ENCODE results near the gene DNPH1. TPM values are rescaled to one million over a fixed set of nuclear protein-coding genes. Genes with fewer than 3 reads are reported as not detected.
A peak's percentile ranks its signal among the peaks of the same experiment; 100 is the strongest.

The DNPH1 gene
- total and polyA plus RNA-seq, 2 experiments from 2014 or later, result 124 to 136 TPM

GRCh38 chr6:43213431-43213830 is 15.8 kb downstream of the DNPH1 start:
- 93% methylated on average over 9 of the region's 11 CpGs for WGBS (ENCODE audit: low lambda C conversion rate, missing lambda C conversion rate)
- DNase-seq (ENCODE audit: low spot score), result no peak
- Histone ChIP-seq H3K4me3 (no peak overlapping the region), H4K20me1 (ENCODE audit: insufficient read depth, poor library complexity, severe bottlenecking) (no peaks in the 10 kb centered on the region), H3K27ac (no peak overlapping the region), H3K79me2 (no peaks in the 10 kb centered on the region), H3K9me2 (replicated peaks; ENCODE audit: insufficient read depth) (no peaks in the 10 kb centered on the region), H3K36me3 (replicated peaks; ENCODE audit: insufficient read depth, low read depth) (no peaks in the 10 kb centered on the region), H3K9me3 (ENCODE audit: low read depth) (no peaks in the 10 kb centered on the region), H3K4me2 (no peak overlapping the region), H2AFZ (no peak overlapping the region), H3K4me1 (ENCODE audit: insufficient read depth) (no peaks in the 10 kb centered on the region), H3K27me3 (no peaks in the 10 kb centered on the region)
- TF ChIP-seq EZH2 (IDR thresholded peaks at IDR 0.05; ENCODE audit: borderline replicate concordance) (no peak), CTCF (IDR thresholded peaks at IDR 0.05; ENCODE audit: poor library complexity) (no peak), EZH2phosphoT487 (IDR thresholded peaks at IDR 0.05; ENCODE audit: low read depth, severe bottlenecking, unreplicated experiment) (no peak)

GRCh38 chr6:43211955-43212354 is 17.3 kb downstream of the DNPH1 start:
- Histone ChIP-seq H3K9me2 (replicated peaks; ENCODE audit: insufficient read depth) (no peaks in the 10 kb centered on the region), H4K20me1 (ENCODE audit: insufficient read depth, poor library complexity, severe bottlenecking) (no peaks in the 10 kb centered on the region), H3K36me3 (replicated peaks; ENCODE audit: insufficient read depth, low read depth) (no peaks in the 10 kb centered on the region), H3K79me2 (no peaks in the 10 kb centered on the region), H3K4me1 (ENCODE audit: insufficient read depth) (no peaks in the 10 kb centered on the region), H3K9me3 (ENCODE audit: low read depth) (no peaks in the 10 kb centered on the region), H3K27me3 (no peaks in the 10 kb centered on the region), H2AFZ (no peak overlapping the region), H3K27ac (no peak overlapping the region), H3K4me3 (no peak overlapping the region), H3K4me2 (no peak overlapping the region)
- no peak for TF ChIP-seq EZH2 (IDR thresholded peaks at IDR 0.05; ENCODE audit: borderline replicate concordance)
- peak; percentile 11 for TF ChIP-seq CTCF (IDR thresholded peaks at IDR 0.05; ENCODE audit: poor library complexity)
- DNase-seq (ENCODE audit: low spot score), result no peak
- 74% methylated on average over 1 of the region's 1 CpG for WGBS (ENCODE audit: low lambda C conversion rate, missing lambda C conversion rate)

GRCh38 chr6:43207286-43207685 is 22.0 kb downstream of the DNPH1 start:
- 98% methylated on average over 2 of the region's 2 CpGs for WGBS (ENCODE audit: low lambda C conversion rate, missing lambda C conversion rate)
- DNase-seq (ENCODE audit: low spot score), result no peak
- Histone ChIP-seq H3K4me2 (no peak overlapping the region), H3K4me3 (no peak overlapping the region), H3K27ac (no peak overlapping the region), H3K36me3 (replicated peaks; ENCODE audit: insufficient read depth, low read depth) (no peaks in the 10 kb centered on the region), H3K9me3 (ENCODE audit: low read depth) (no peaks in the 10 kb centered on the region), H2AFZ (no peak overlapping the region), H3K79me2 (no peaks in the 10 kb centered on the region), H3K9me2 (replicated peaks; ENCODE audit: insufficient read depth) (no peaks in the 10 kb centered on the region), H4K20me1 (ENCODE audit: insufficient read depth, poor library complexity, severe bottlenecking) (no peaks in the 10 kb centered on the region), H3K27me3 (no peaks in the 10 kb centered on the region), H3K4me1 (ENCODE audit: insufficient read depth) (no peaks in the 10 kb centered on the region)
- TF ChIP-seq EZH2 (IDR thresholded peaks at IDR 0.05; ENCODE audit: borderline replicate concordance) (no peak), EZH2phosphoT487 (IDR thresholded peaks at IDR 0.05; ENCODE audit: low read depth, severe bottlenecking, unreplicated experiment) (no peak), CTCF (IDR thresholded peaks at IDR 0.05; ENCODE audit: poor library complexity) (no peak)

GRCh38 chr6:43205849-43206248 is 23.4 kb downstream of the DNPH1 start:
- Histone ChIP-seq H3K36me3 (replicated peaks; ENCODE audit: insufficient read depth, low read depth) (no peaks in the 10 kb centered on the region), H3K27me3 (no peaks in the 10 kb centered on the region), H3K79me2 (no peaks in the 10 kb centered on the region), H3K27ac (no peak overlapping the region), H3K4me1 (ENCODE audit: insufficient read depth) (no peaks in the 10 kb centered on the region), H4K20me1 (ENCODE audit: insufficient read depth, poor library complexity, severe bottlenecking) (no peaks in the 10 kb centered on the region), H3K4me3 (no peak overlapping the region), H3K9me3 (ENCODE audit: low read depth) (no peaks in the 10 kb centered on the region), H3K9me2 (replicated peaks; ENCODE audit: insufficient read depth) (no peaks in the 10 kb centered on the region), H3K4me2 (no peak overlapping the region), H2AFZ (no peak overlapping the region)
- DNase-seq (ENCODE audit: low spot score), result no peak
- TF ChIP-seq EZH2phosphoT487 (IDR thresholded peaks at IDR 0.05; ENCODE audit: low read depth, severe bottlenecking, unreplicated experiment) (no peak), EZH2 (IDR thresholded peaks at IDR 0.05; ENCODE audit: borderline replicate concordance) (no peak)
- WGBS (ENCODE audit: low lambda C conversion rate, missing lambda C conversion rate), result 98% methylated on average over 10 of the region's 10 CpGs
